ENCODE data around the gene CD27. TPM values are rescaled to one million over a fixed set of nuclear protein-coding genes. Genes with fewer than 3 reads are reported as not detected.

Gene CD27
- total and polyA plus RNA-seq, 2 of the 8 experiments (the other 6 are each of a cell fraction or from before 2014, with no cell fraction given) = 0.28 to 0.39 TPM

- no peak for TF ChIP-seq BCL11A (IDR thresholded peaks at IDR 0.05; ENCODE audit: low read depth in 2 of 2, low read length in 2 of 2)
- TF ChIP-seq SP4 (IDR thresholded peaks at IDR 0.05; ENCODE audit: low read length) = no peak
- TF ChIP-seq CTBP2 (IDR thresholded peaks at IDR 0.05; ENCODE audit: borderline replicate concordance, insufficient read depth, insufficient read length, low read length) = no peak
- TF ChIP-seq CEBPB (IDR thresholded peaks at IDR 0.05; ENCODE audit: low read depth, low read length) = no peak
Observed at GRCh38 chr12:6425590-6426531, 18.9 kb upstream of the CD27 start (continued).
